Activated naive CD8-positive, alpha-beta T cell treated with anti-CD3 and anti-CD28 coated beads for 36 hours (primary cell): ENCODE results near the gene OAT. TPM values are rescaled to one million over a fixed set of nuclear protein-coding genes. Genes with fewer than 3 reads are reported as not detected.
"Not testable (repeated sequence)": the region's sequence is repeated elsewhere in the genome, so short reads cannot be mapped to it uniquely, and the experiment has no call there.

Experiments
- DNase-seq: peaks from one replicate; pipeline ENCODE4 v3.0.0; 2021
- H3K27ac Mint-ChIP-seq: one replicate; pipeline ENCODE4 v1.8.0; 2022; ENCODE audit warnings: mild to moderate bottlenecking, moderate library complexity, mixed read lengths
- H3K27me3 Mint-ChIP-seq: one replicate; pipeline ENCODE4 v1.8.0; 2022; ENCODE audit warnings: mild to moderate bottlenecking, mixed read lengths
- H3K36me3 Mint-ChIP-seq: one replicate; pipeline ENCODE4 v1.8.0; 2021; ENCODE audit warnings: mild to moderate bottlenecking, mixed read lengths
- H3K4me1 Mint-ChIP-seq: one replicate; pipeline ENCODE4 v1.8.0; 2021; ENCODE audit warnings: mixed read lengths
- H3K4me3 Mint-ChIP-seq: one replicate; pipeline ENCODE4 v1.8.0; 2022; ENCODE audit warnings: mild to moderate bottlenecking, moderate library complexity, mixed read lengths
- H3K9me3 Mint-ChIP-seq: one replicate; pipeline ENCODE4 v1.8.0; 2022; ENCODE audit warnings: mixed read lengths
- total RNA-seq, 2 experiments: library from RNA; stranded (reverse); gene quantifications; one replicate each; pipeline ENCODE4 v1.2.3, GENCODE V29; 2021

Gene OAT
- total RNA-seq, 2 experiments from 2014 or later = 43.1 to 47.1 TPM

DNA sequence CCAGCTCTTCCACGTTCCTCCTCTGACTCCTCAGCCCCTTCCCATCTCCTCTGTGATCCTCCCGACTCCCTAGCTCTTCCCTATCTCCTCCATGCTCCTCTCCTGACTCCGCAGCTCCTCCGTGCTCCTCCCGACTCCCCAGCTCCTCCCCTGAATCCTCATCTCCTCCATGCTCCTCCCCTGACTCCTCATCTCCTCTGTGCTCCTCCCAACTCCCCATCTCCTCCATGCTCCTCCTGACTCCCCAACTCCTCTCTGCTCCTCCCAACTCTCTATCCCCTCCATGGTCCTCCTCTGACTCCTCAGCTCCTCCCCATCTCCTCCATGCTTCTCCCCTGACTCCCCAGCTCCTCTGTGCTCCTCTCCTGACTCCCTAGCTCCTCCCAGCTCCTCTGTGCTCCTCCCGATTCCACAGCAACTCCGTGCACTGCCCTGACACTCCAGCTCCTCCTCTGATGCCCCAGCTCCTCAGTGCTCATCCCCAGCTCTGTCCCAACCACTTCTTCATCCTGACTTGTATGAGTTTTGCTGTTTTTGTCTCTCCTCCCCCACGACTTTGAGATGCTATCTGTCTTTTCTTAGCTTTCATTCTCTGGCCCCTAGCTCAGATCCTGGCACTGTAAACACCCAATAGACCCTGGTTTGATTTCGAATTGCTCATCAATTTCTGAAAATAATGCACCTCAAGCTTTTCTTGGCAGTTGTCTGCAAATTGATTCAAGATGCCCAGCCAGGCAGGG, 38.3 kb downstream of the OAT start:
- H3K27me3 Mint-ChIP-seq = peaks cover 43% of the 10 kb centered on the region
- H3K4me3 Mint-ChIP-seq = no peak overlapping the region
- H3K4me1 Mint-ChIP-seq = no peaks in the 10 kb centered on the region
- H3K27ac Mint-ChIP-seq = no peak overlapping the region
- no peak for DNase-seq
- no peaks in the 10 kb centered on the region for H3K9me3 Mint-ChIP-seq
- no peaks in the 10 kb centered on the region for H3K36me3 Mint-ChIP-seq

GRCh38 chr10:124379609-124380193, 39.0 kb downstream of the OAT start:
- no peaks in the 10 kb centered on the region for H3K4me1 Mint-ChIP-seq
- no peak overlapping the region for H3K27ac Mint-ChIP-seq
- no peak overlapping the region for H3K4me3 Mint-ChIP-seq
- H3K36me3 Mint-ChIP-seq = no peaks in the 10 kb centered on the region
- H3K27me3 Mint-ChIP-seq = peaks cover 43% of the 10 kb centered on the region
- no peak for DNase-seq
- no peaks in the 10 kb centered on the region for H3K9me3 Mint-ChIP-seq

- Mint-ChIP-seq H3K4me3 (no peak overlapping the region), H3K27me3 (peaks cover 43% of the 10 kb centered on the region), H3K9me3 (no peaks in the 10 kb centered on the region), H3K4me1 (no peaks in the 10 kb centered on the region), H3K27ac (no peak overlapping the region), H3K36me3 (no peaks in the 10 kb centered on the region)
- no peak for DNase-seq
These were observed 39.7 kb downstream of the OAT start for GRCh38 chr10:124378881-124379471.

GRCh38 chr10:124378271-124378670, 40.5 kb downstream of the OAT start:
- Mint-ChIP-seq H3K27ac (no peak overlapping the region), H3K4me3 (no peak overlapping the region), H3K9me3 (no peaks in the 10 kb centered on the region), H3K27me3 (peaks cover 41% of the 10 kb centered on the region), H3K4me1 (no peaks in the 10 kb centered on the region), H3K36me3 (no peaks in the 10 kb centered on the region)
- no peak for DNase-seq

- Mint-ChIP-seq H3K27me3 (peaks cover 38% of the 10 kb centered on the region), H3K36me3 (no peaks in the 10 kb centered on the region), H3K4me3 (no peak overlapping the region), H3K9me3 (no peaks in the 10 kb centered on the region), H3K27ac (no peak overlapping the region), H3K4me1 (no peaks in the 10 kb centered on the region)
- DNase-seq = no peak
These were observed 41.6 kb downstream of the OAT start for GRCh38 chr10:124377101-124377500.

GRCh38 chr10:124376411-124376810, 42.3 kb downstream of the OAT start:
- DNase-seq = no peak
- H3K9me3 Mint-ChIP-seq = no peaks in the 10 kb centered on the region
- H3K4me1 Mint-ChIP-seq = no peaks in the 10 kb centered on the region
- no peaks in the 10 kb centered on the region for H3K36me3 Mint-ChIP-seq
- no peak overlapping the region for H3K4me3 Mint-ChIP-seq
- H3K27ac Mint-ChIP-seq = no peak overlapping the region
- peaks cover 36% of the 10 kb centered on the region for H3K27me3 Mint-ChIP-seq

DNA sequence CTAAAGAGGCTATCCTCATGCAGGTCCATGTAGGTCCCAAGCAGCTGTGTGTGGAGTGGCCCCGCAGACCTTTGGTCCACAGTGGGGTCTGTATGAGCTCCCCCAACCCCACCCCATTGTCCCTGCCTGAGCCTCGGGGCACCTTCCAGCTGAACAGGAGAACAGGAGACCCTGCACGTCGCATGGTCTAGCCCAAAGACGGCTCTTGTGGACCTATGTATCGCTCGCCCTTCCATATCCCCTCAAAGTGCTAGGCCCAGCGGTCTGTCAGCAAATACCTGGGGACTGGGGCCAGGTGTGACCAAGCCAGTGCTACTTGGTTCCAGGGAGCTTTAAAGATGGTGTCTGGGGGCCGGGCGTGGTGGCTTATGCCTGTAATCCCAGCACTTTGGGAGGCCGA, 43.0 kb downstream of the OAT start:
- Mint-ChIP-seq H3K27ac (no peak overlapping the region), H3K9me3 (no peaks in the 10 kb centered on the region), H3K27me3 (peaks cover 28% of the 10 kb centered on the region), H3K4me1 (no peaks in the 10 kb centered on the region), H3K36me3 (no peaks in the 10 kb centered on the region), H3K4me3 (no peak overlapping the region)
- no peak for DNase-seq

- no peaks in the 10 kb centered on the region for H3K9me3 Mint-ChIP-seq
These were observed 43.4 kb downstream of the OAT start for GRCh38 chr10:124375353-124375614.

GRCh38 chr10:124374535-124375352, 44.0 kb downstream of the OAT start:
- DNase-seq = no peak
- no peaks in the 10 kb centered on the region for H3K4me1 Mint-ChIP-seq
- H3K27ac Mint-ChIP-seq = no peak overlapping the region
- H3K9me3 Mint-ChIP-seq = no peaks in the 10 kb centered on the region
- H3K4me3 Mint-ChIP-seq = no peak overlapping the region
- no peaks in the 10 kb centered on the region for H3K36me3 Mint-ChIP-seq
- peaks cover 19% of the 10 kb centered on the region for H3K27me3 Mint-ChIP-seq

More at GRCh38 chr10:124375353-124375614, 43.4 kb downstream of the OAT start:
- Mint-ChIP-seq H3K27me3 (peaks cover 24% of the 10 kb centered on the region), H3K4me3 (no peak overlapping the region), H3K4me1 (no peaks in the 10 kb centered on the region), H3K27ac (no peak overlapping the region), H3K36me3 (no peaks in the 10 kb centered on the region)
- DNase-seq = no peak

DNA sequence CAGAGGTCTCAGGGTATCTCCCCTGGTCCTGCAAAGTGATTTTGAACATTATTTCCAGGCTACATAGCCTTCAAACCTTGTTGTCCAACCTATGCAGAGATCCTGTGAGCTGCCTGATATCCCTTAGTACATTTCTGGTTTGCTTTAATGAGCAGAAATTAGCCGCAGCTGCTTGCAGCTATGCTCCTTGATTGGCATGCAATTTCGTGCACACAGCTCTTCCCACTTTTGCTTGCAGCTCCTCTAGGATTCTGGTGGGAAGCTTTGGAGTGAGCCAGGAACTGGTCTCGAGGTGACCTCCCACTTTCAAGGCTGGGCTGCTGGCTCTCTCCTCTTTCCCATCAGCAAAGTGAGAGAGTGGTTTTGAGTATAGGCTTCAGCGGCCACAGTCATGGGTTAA, 45.8 kb downstream of the OAT start:
- Mint-ChIP-seq H3K9me3 (no peaks in the 10 kb centered on the region), H3K27me3 (peaks cover 8% of the 10 kb centered on the region)
- no peak for DNase-seq

GRCh38 chr10:124370426-124370825, 48.3 kb downstream of the OAT start:
- Mint-ChIP-seq H3K36me3 (no peaks in the 10 kb centered on the region), H3K4me1 (no peaks in the 10 kb centered on the region), H3K27ac (no peak overlapping the region), H3K4me3 (no peak overlapping the region), H3K9me3 (no peaks in the 10 kb centered on the region), H3K27me3 (peaks cover 4% of the 10 kb centered on the region)
- DNase-seq = no peak

More for the DNA sequence above, 45.8 kb downstream of the OAT start:
- H3K27ac Mint-ChIP-seq = no peak overlapping the region
- no peaks in the 10 kb centered on the region for H3K36me3 Mint-ChIP-seq
- no peak overlapping the region for H3K4me3 Mint-ChIP-seq
- H3K4me1 Mint-ChIP-seq = no peaks in the 10 kb centered on the region

DNA sequence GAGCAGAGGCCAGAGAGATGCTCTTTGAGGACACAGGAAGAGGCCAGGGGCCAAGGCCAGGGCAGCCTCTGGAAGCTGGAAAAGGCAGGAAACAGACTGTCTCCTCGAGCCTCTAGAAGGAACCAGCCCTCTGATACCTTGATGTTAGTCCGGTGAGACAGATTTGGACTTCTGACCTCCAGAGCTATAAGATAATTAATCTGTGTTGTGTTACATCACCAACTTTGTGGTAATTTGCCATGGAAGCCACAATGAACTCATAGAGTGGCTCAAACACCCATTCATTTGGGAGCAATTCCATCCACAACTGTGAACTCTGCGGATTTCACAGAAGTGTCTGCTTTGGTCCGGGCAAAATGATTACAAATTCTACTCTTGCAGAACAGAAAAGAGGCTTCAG, 48.7 kb downstream of the OAT start:
- no peak overlapping the region for H3K4me3 Mint-ChIP-seq
- no peak overlapping the region for H3K27ac Mint-ChIP-seq
- no peaks in the 10 kb centered on the region for H3K9me3 Mint-ChIP-seq
- no peak for DNase-seq
- peaks cover 4% of the 10 kb centered on the region for H3K27me3 Mint-ChIP-seq
- H3K36me3 Mint-ChIP-seq = no peaks in the 10 kb centered on the region
- no peaks in the 10 kb centered on the region for H3K4me1 Mint-ChIP-seq

- not testable (repeated sequence) for H3K4me3 Mint-ChIP-seq, H3K36me3 Mint-ChIP-seq, H3K4me1 Mint-ChIP-seq, H3K27ac Mint-ChIP-seq, DNase-seq, H3K27me3 Mint-ChIP-seq, H3K9me3 Mint-ChIP-seq
These were observed 49.2 kb downstream of the OAT start for GRCh38 chr10:124369533-124369932.

- Mint-ChIP-seq H3K27me3 (peaks cover 4% of the 10 kb centered on the region), H3K36me3 (no peaks in the 10 kb centered on the region), H3K4me1 (no peaks in the 10 kb centered on the region), H3K4me3 (no peak overlapping the region), H3K27ac (no peak overlapping the region), H3K9me3 (no peaks in the 10 kb centered on the region)
- DNase-seq = no peak
These were observed 49.7 kb downstream of the OAT start for GRCh38 chr10:124369066-124369465.

- H3K9me3 Mint-ChIP-seq = no peaks in the 10 kb centered on the region
- H3K4me1 Mint-ChIP-seq = no peaks in the 10 kb centered on the region
- peaks cover 4% of the 10 kb centered on the region for H3K27me3 Mint-ChIP-seq
- H3K4me3 Mint-ChIP-seq = no peak overlapping the region
- DNase-seq = no peak
- H3K36me3 Mint-ChIP-seq = no peaks in the 10 kb centered on the region
- no peak overlapping the region for H3K27ac Mint-ChIP-seq
These were observed 50.8 kb downstream of the OAT start for GRCh38 chr10:124367936-124368335.
